GM21576 (cell line): ENCODE measurements around the gene GLI2.

Experiments
- ATAC-seq: cut with Tn5 transposase; IDR thresholded peaks from one replicate; pipeline ENCODE4 v1.9.1; 2021; ENCODE audit warnings: mild to moderate bottlenecking, moderate library complexity; ENCODE audit not compliant: unreplicated experiment

Gene GLI2

DNA sequence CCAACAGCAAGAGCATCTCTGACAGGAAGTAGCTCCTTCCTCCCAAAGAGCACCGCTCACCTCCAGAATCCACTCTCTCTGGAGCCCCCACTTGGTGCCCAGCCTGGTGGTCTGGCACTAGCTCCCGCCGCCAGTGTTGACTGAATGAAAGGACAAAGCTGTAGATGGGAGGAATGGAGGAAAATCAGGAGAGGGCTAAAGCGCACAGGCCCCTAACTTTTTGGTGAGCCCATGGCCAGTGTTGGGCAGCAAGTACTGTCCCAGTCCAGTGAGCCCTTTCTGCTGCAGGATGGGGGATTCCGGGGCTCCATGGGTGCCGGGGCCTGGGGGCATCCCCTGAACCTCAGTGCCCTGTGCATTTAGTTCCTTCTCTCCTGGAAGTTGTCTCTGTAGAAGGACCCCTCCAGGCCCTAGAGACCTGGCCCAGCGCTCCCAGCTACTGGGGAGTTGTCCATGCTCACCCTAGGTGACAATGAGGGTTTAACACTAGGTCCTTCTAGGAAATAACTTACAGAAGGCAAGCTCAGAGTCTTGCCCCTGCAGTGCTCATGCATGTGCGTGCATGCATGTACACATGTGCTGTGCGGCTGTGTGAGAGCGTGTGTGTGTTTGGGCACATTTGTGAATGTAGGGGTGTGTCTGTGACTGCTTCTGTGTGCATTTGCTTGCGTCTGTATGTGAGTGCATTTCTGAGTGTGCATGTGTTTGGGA is 33.6 kb downstream of the GLI2 start:
- ATAC-seq: no peak

- ATAC-seq: no peak
Observed at GRCh38 chr2:120769787-120770120, 34.1 kb downstream of the GLI2 start.

DNA sequence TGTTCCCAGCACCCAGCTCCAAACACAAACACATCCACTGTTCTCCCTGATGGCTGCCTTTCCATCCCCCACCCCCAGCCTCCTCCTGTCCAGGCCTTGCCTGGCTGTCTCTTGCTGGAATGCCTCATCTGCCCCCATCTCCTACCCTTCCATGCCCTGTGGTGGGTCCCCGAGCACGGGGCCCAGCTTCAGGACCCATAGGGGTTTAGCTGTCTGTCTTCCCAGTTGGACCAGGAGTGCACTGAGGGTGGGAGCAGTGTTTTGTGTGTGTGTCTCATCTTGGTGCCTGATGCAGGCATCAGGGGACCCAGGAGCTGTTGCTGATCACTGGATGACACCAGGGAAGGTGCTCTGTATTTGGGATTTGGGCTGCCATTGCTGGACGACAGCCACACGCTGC is 34.5 kb downstream of the GLI2 start:
- no peak for ATAC-seq

GRCh38 chr2:120770641-120771040 is 35.0 kb downstream of the GLI2 start:
- no peak for ATAC-seq

GRCh38 chr2:120771111-120771780 is 35.6 kb downstream of the GLI2 start:
- no peak for ATAC-seq

- no peak for ATAC-seq
Observed at GRCh38 chr2:120771781-120772208, 36.1 kb downstream of the GLI2 start.

GRCh38 chr2:120772261-120772660 is 36.6 kb downstream of the GLI2 start:
- no peak for ATAC-seq

- no peak for ATAC-seq
Observed at GRCh38 chr2:120773186-120773800, 37.6 kb downstream of the GLI2 start.

- ATAC-seq: no peak
Observed at GRCh38 chr2:120774557-120775160, 39.0 kb downstream of the GLI2 start.

GRCh38 chr2:120775194-120775593 is 39.5 kb downstream of the GLI2 start:
- no peak for ATAC-seq

GRCh38 chr2:120775801-120776589 is 40.3 kb downstream of the GLI2 start:
- no peak for ATAC-seq

DNA sequence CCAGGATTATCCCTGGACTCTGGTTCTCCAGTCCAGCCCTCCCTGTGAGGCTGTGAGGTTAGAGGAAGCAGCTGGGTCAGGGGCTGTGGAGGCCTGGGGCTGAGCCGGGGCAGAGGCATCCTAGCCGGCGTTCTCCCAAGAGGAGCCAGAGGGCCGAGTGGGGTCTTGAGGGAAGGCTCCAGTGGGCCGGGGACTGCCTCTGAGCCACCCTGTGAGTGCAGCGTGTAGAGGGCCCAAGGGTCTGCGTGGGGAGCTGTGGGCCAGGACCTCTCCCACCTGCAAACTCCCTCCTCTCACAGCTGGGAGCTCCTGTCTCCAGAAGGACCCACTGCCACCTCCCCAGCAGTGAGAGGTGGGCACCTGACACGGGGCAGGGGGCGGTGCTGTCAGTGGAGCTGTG is 41.0 kb downstream of the GLI2 start:
- no peak for ATAC-seq

DNA sequence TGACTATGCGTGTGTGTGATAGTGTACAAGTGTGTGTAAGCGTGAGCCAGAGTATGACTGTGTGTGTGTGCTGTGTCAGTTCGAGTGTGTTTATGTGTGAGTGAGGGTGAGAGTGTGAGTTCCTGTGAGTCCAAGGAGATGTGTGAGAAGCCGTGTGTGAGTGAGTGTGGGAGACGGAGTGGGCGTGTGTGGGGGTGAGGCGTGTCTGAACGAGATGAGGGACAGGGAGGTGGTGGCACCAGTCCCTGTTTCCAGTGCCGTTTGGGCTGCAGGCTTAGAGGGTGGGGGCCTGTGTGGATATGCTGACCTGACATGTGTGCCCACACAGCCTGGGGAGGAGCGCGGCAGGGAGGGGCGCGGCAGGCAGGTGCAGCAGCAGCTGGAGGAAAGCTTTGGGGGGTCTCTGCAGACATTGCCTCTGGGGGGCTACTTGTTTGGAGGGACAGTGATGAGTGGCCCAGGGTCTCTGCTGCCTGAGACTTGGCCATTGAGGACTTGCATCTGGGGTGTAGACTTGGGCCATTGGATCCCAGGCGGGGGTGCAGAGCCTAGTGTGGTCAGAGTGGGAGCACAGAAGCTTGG is 41.6 kb downstream of the GLI2 start:
- no peak for ATAC-seq

DNA sequence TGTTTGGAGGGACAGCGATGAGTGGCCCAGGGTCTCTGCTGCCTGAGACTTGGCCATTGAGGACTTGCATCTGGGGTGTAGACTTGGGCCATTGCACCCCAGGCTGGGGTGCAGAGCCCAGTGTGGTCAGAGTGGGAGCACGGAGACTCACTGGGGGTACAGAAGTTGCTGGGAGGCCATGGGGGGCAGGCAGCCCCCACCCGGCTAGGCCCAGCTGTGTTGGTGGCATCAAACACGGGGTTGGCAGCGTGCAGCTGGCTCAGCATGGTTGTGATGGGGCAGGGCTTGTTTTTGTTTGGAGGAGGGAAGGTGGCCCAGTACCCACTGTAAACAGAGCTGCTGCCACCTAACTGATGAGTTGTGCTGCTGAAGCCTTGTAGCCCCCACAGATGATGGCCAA is 42.1 kb downstream of the GLI2 start:
- no peak for ATAC-seq

- ATAC-seq: no peak
Observed at GRCh38 chr2:120778244-120778643, 42.6 kb downstream of the GLI2 start.

DNA sequence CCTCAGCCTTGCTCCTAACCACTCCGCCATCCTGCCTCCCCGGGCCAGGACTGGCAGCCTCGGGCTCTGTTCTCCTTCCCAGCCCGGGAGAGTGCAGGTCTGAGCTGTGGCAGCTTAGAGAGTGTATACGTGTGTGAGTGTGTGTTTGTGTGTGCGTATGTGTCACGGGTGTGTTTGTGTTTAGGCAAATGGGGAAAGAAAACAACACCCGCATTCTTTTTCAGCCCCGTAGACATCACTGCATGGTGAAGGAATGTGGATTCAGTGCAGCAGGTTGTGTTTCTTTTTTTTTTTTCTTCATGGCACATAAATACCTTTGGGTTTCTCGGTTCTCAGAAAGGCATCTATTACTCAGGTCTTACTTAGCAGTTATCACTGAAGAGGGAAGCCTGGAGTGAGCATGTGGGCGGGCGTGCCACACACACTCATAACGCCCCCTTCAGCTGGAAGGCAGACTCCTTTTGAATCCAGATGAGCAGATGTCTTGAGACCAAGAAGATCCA is 44.2 kb downstream of the GLI2 start:
- ATAC-seq: no peak

DNA sequence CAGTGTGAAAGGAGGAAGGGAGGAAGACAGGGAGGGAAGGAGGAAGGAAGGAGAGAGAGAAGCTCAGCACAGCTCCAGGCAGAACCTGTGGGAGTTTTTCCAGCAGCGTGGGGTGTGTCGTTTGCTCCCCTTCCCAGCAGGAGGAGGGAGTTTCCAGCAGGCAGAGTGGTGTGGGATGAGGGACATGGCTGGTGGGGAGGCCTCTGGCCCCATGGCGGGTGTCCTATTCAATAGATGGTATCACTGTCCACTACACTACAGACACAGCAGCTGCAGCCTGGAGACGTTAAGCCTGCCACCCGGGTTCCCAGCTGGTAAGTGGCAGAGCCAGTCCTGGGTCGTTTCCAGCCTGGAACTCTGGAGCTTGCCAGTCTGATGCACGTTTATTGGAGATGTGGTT is 44.7 kb downstream of the GLI2 start:
- ATAC-seq: no peak

DNA sequence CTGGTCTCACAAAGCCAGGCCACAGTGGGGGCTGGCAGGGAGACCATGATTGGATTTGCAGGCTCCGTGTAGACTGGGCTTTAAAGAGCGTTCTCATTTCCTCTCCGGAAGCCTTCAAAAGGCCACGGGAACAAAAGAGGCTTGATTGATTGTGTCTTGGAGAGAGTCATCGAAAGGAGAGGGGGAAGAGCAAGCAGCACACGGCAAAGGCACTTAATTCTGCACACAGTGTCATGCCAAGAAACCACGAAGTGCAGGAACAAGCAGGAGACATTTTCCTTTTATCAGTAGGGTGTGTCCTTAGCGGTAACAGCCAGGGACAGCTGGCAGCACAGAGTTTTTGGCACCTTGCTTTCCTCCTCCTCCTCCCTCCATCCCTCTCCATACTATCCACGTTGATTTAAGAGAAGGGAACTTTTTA is 47.7 kb downstream of the GLI2 start:
- no peak for ATAC-seq

GRCh38 chr2:120783969-120784372 is 48.3 kb downstream of the GLI2 start:
- no peak for ATAC-seq
